HS-27A (cell line): ENCODE measurements around the gene NR5A2.

Source experiments
- DNase-seq: peaks from one replicate; pipeline ENCODE4 v3.0.0-alpha.2; 2012; ENCODE audit warnings: low read depth, missing footprints

NR5A2 gene

DNA sequence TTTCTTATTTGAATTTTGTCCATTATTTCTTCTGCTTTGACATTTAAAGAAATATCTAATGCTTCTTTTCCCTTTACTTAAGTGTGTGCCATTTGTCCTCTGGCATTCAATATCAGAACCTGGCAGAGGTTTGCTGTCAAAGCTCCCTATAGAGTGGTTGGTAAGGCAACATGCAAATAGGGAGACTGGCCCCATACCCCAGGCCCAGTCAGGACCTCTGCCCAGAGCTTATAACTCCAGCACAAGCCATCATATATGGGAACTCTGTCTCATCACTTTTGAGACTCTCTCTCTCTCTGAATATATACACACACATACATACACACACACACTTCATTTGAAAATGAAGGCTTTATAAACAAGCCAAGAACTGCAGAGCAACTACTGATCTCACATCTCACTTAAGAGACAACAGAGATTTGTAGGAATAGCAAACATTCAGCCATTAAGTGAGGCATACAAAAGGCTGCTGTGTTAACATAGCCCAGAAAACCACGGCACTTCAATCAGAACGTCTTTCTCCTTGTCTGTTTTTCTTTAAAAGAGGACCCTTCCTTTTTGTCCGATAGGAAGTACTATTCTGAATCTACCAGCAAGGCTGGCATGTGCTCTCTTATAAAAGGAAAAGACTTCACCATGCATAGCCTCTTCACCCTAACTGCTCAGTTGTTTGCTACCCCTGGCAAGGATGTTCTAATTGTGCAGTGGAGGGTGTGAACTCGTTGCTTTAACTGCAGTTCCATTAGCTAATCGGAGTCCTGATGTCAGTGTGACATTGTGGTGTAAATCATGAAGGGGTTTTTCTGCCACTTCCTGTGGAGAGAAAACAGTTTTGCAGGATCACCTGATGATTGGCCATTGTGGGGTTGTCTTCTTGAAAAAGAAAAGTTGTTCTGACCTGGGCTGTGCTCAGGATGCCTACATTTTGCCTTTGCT is 101.7 kb downstream of the NR5A2 start:
- DNase-seq = no peak

GRCh38 chr1:200130552-200130951 is 103.0 kb downstream of the NR5A2 start:
- no peak for DNase-seq

DNA sequence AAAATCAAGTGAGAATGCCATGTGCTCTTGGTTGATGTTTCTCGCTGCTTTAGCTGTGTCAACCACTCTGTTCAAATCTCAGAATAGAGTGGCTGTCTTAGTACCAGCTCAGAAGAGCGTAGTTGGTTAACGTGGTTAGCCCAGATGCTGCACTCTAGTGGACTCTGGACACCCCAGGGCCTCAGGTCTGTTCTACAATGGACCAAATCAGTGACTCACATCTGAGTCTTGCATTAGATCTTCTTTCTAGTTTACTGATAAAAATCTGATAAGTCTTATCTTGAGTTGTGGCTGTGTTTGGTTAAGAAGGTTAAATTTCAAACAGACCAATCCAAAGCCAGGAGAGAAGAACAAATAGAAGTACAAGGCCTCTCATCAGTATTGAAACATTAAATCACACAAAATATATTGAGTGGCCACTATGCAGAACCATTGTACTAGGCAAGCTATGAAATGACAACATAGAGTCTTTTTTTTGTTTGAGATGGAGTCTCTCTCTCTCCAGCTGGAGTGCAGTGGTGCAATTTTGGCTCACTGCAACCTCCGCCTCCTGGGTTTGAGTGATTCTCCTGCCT is 104.1 kb downstream of the NR5A2 start:
- no peak for DNase-seq

GRCh38 chr1:200133123-200133522 is 105.6 kb downstream of the NR5A2 start:
- no peak for DNase-seq

DNA sequence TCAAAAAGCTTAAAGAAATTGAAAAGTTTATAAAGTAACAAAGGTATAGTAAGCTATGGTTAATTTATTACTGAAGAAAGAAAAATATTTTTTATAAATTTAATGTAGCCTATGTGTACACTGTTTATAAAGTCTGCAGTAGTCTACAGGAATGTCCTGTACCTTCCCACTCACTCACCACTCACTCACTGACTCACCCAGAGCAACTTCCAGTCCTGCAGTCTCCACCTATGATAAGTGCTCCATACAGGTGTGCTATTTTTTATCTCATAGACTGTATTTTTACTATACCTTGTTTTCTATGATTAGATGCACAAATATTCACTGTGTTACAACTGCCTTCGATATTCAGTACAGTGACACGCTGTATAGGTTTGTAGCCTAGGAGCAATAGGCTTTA is 106.6 kb downstream of the NR5A2 start:
- no peak for DNase-seq

DNA sequence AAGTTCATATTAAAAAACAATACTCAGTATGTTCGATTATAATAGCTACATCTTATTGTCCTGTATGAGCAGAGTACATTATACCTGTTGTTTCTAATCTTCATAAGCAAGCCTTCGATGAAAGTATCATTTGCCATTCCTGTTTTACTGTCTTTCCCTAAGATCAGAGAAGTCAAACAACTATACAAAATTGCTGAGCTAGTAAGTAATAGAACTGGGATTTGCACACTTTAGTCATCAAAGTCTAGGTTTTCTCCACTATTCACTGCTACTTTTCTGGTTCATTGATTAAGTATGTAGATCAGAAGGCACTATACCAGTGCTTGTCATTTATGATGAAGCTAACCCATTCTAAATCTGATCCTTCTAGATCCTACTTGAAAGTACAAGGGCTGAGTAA is 108.9 kb downstream of the NR5A2 start:
- DNase-seq = no peak

- no peak for DNase-seq
Measured at GRCh38 chr1:200139661-200140250, 112.2 kb downstream of the NR5A2 start.

GRCh38 chr1:200143347-200143746 is 115.8 kb downstream of the NR5A2 start:
- no peak for DNase-seq

- no peak for DNase-seq
Measured at GRCh38 chr1:200146100-200146499, 118.6 kb downstream of the NR5A2 start.

- no peak for DNase-seq
Measured at GRCh38 chr1:200147094-200147493, 119.6 kb downstream of the NR5A2 start.

- DNase-seq = no peak
Measured at GRCh38 chr1:200147742-200148141, 120.2 kb downstream of the NR5A2 start.

- no peak for DNase-seq
Measured at GRCh38 chr1:200150006-200150405, 122.5 kb downstream of the NR5A2 start.

GRCh38 chr1:200150721-200151120 is 123.2 kb downstream of the NR5A2 start:
- no peak for DNase-seq

- DNase-seq = no peak
Measured at GRCh38 chr1:200152336-200152735, 124.8 kb downstream of the NR5A2 start.

GRCh38 chr1:200153277-200154055 is 126.0 kb downstream of the NR5A2 start:
- DNase-seq = no peak

DNA sequence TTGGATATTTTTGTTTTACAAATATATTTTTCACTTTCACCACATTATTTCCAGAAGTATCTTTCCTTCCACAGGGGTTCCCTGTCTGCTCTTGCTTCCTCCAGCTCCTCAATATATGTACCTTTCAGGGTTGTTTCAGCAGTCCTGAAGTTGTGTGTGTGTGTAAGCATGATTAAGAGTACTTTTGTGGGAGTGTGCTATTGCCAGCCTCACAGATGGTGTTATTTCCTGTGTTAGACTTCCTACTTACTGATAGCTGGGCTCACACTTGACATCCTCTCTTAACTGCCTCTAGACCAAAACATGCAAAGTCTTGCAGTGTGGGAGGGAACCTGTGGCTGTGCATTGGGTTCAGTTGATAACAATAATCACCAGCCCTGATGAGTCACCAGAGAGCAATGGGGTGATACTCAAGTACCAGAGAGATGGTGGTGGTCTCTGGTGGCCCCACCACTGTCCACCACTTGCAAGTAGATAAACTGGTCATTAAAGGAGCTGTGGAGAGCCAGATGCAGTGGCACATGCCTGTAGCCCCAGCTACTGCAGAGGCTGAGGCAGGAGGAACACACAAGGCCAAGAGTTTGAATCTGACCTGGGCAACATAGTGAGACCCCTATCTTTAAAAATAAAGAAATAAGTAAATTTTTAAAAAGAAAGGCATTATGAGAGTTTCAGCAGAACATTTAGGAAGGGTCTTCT is 126.7 kb downstream of the NR5A2 start:
- DNase-seq = no peak

- no peak for DNase-seq
Measured at GRCh38 chr1:200157715-200158114, 130.2 kb downstream of the NR5A2 start.

- no peak for DNase-seq
Measured at GRCh38 chr1:200161801-200162200, 134.3 kb downstream of the NR5A2 start.

GRCh38 chr1:200162258-200162657 is 134.7 kb downstream of the NR5A2 start:
- DNase-seq = no peak

DNA sequence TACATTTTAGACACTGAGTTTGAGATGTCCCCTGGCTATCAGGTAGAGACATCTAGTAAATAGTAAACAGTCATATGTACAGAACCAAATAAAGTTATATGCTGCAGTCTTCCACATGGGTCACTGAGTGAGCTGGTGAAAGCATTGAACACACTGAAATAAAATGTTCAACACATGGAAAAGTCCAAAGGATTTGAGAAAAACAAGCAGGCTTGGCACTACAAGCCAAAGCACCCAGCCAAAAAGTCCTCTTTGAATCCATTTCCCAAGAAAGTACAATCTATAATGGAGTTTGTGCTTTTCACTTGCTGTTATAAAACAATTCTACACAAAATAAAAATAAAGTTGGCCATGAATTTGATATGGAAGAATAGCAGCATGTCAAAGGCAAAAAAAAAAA is 135.4 kb downstream of the NR5A2 start:
- no peak for DNase-seq

GRCh38 chr1:200163911-200164310 is 136.4 kb downstream of the NR5A2 start:
- DNase-seq = no peak
